GM23248 (cell line): ENCODE measurements around the gene COPG1. TPM values are rescaled to one million over a fixed set of nuclear protein-coding genes. Genes with fewer than 3 reads are reported as not detected.

Experiments used
- DNase-seq: peaks from one replicate; pipeline ENCODE4 v3.0.0-alpha.2; 2015
- H2AFZ ChIP-seq: fragments of 200-600 bp; sonication (generic); 2 replicates; pipeline ENCODE4 v1.6.1; 2016; ENCODE audit warnings: antibody characterized with exemption
- H3F3A ChIP-seq: fragments of 200-600 bp; sonication (generic); 2 replicates; pipeline ENCODE4 v1.6.1; 2016; ENCODE audit warnings: mild to moderate bottlenecking, antibody characterized with exemption, mixed run types; ENCODE audit not compliant: insufficient read depth
- H3K27ac ChIP-seq: fragments of 200-600 bp; sonication (generic); 2 replicates; pipeline ENCODE4 v1.5.1; 2016; ENCODE audit warnings: mild to moderate bottlenecking
- H3K27me3 ChIP-seq: fragments of 200-600 bp; sonication (generic); replicated peaks from 2 replicates; pipeline ENCODE4 v1.6.1; 2016; ENCODE audit warnings: mild to moderate bottlenecking; ENCODE audit not compliant: insufficient read depth
- H3K36me3 ChIP-seq: fragments of 200-600 bp; sonication (generic); 2 replicates; pipeline ENCODE4 v1.6.1; 2016; ENCODE audit warnings: low read depth, mild to moderate bottlenecking
- H3K4me1 ChIP-seq: fragments of 200-600 bp; sonication (generic); 2 replicates; pipeline ENCODE4 v1.6.1; 2016; ENCODE audit warnings: mild to moderate bottlenecking; ENCODE audit not compliant: insufficient read depth
- H3K4me2 ChIP-seq: fragments of 200-600 bp; sonication (generic); one replicate; pipeline ENCODE4 v1.6.1; 2016; ENCODE audit warnings: mild to moderate bottlenecking; ENCODE audit not compliant: unreplicated experiment
- H3K4me3 ChIP-seq: fragments of 200-600 bp; sonication (generic); 2 replicates; pipeline ENCODE4 v1.5.1; 2016; ENCODE audit warnings: mild to moderate bottlenecking
- H3K79me2 ChIP-seq: fragments of 200-600 bp; sonication (generic); 2 replicates; pipeline ENCODE4 v1.6.1; 2016; ENCODE audit warnings: mild to moderate bottlenecking; ENCODE audit not compliant: insufficient read depth
- H3K9ac ChIP-seq: fragments of 200-600 bp; sonication (generic); 2 replicates; pipeline ENCODE4 v1.6.1; 2016; ENCODE audit warnings: mild to moderate bottlenecking
- H3K9me2 ChIP-seq: fragments of 200-600 bp; sonication (generic); 2 replicates; pipeline ENCODE4 v1.6.1; 2016; ENCODE audit warnings: mixed run types, mild to moderate bottlenecking, moderate library complexity; ENCODE audit not compliant: insufficient read depth
- H3K9me3 ChIP-seq: fragments of 200-600 bp; sonication (generic); one replicate; pipeline ENCODE4 v1.6.1; 2017; ENCODE audit warnings: low read depth
- H4K20me1 ChIP-seq: fragments of 200-600 bp; sonication (generic); 2 replicates; pipeline ENCODE4 v1.6.0; 2016; ENCODE audit not compliant: insufficient read depth
- EZH2 ChIP-seq: fragments of 200-600 bp; sonication (generic); IDR thresholded peaks from 2 replicates; pipeline ENCODE4 v1.6.1; 2018; ENCODE audit warnings: antibody characterized with exemption, mild to moderate bottlenecking; ENCODE audit not compliant: insufficient read depth, poor library complexity, severe bottlenecking
- EZH2phosphoT487 ChIP-seq: fragments of 200-600 bp; sonication (generic); IDR thresholded peaks from 2 replicates; pipeline ENCODE4 v1.6.1; 2018; ENCODE audit warnings: antibody characterized with exemption, moderate library complexity, mild to moderate bottlenecking, low read depth; ENCODE audit not compliant: insufficient read depth
- WGBS, 2 experiments: methylation state at CpG; one replicate each; pipeline ENCODE4 v1.1.6; 2015 to 2017; ENCODE audit warnings: low lambda C conversion rate in 2 of 2, low coverage in 1 of 2; ENCODE audit errors: missing lambda C conversion rate in 2 of 2; 5-methylcytosine and 5-hydroxymethylcytosine counted together
- in situ Hi-C: fragments of 300-500 bp; cut with MboI; formaldehyde crosslinking; loops from 2 replicates; pipeline ENCODE4 v1.15.0; 2020
- polyA plus RNA-seq: library from polyadenylated mRNA; unstranded; fragments of >200 nt; fragmentation: Nextera tagmentation; extraction: Ambion mirVana; gene quantifications from 2 replicates; pipeline ENCODE4 v1.2.1, GENCODE V29; 2016
- total RNA-seq: library from RNA; depleted of rRNA; stranded (reverse); fragments of >200 nt; shearing (Covaris generic); gene quantifications from 2 replicates; pipeline ENCODE4 v1.2.3, GENCODE V29; 2014

Gene COPG1
- total and polyA plus RNA-seq, 2 experiments from 2014 or later = 254 to 298 TPM

- 83 to 89% methylated on average over 11 of the region's 11 CpGs for WGBS, 2 experiments
- no peaks in the 10 kb centered on the region for H3K27me3 ChIP-seq
- TF ChIP-seq EZH2 = no peak
- H3K9ac ChIP-seq = no peak overlapping the region
- no peak overlapping the region for H3K4me2 ChIP-seq
- peaks cover 28% of the 10 kb centered on the region for H3K79me2 ChIP-seq
- H4K20me1 ChIP-seq = peaks cover 3% of the 10 kb centered on the region; the same call in 1 of the 2 replicates
- H3K4me3 ChIP-seq = no peak overlapping the region
- H3K4me1 ChIP-seq = no peaks in the 10 kb centered on the region
- no peak overlapping the region for H2AFZ ChIP-seq
- H3F3A ChIP-seq = peaks cover 73% of the 10 kb centered on the region
- peaks cover 82% of the 10 kb centered on the region for H3K36me3 ChIP-seq
- DNase-seq = no peak
- H3K9me3 ChIP-seq = no peaks in the 10 kb centered on the region
- in situ Hi-C loops = no loop called here
- no peaks in the 10 kb centered on the region for H3K9me2 ChIP-seq
- H3K27ac ChIP-seq = no peak overlapping the region
Measured at GRCh38 chr3:129271674-129272073, 22.3 kb downstream of the COPG1 start.

GRCh38 chr3:129276385-129276784, 27.0 kb downstream of the COPG1 start:
- 71 to 85% methylated on average over 2 of the region's 2 CpGs for WGBS, 2 experiments
- Histone ChIP-seq H2AFZ (no peak overlapping the region), H3K4me1 (peaks cover 15% of the 10 kb centered on the region), H3K9me2 (no peaks in the 10 kb centered on the region), H3K4me3 (no peak overlapping the region), H3K36me3 (peaks cover 51% of the 10 kb centered on the region), H3K27me3 (no peaks in the 10 kb centered on the region), H3K9me3 (no peaks in the 10 kb centered on the region), H3F3A (peaks cover 73% of the 10 kb centered on the region), H3K9ac (no peak overlapping the region), H4K20me1 (0 out of 2 replicates have a peak, but pooled peaks cover 4% of the 10 kb centered on the region), H3K27ac (no peak overlapping the region), H3K79me2 (no peaks in the 10 kb centered on the region; the same call in 1 of the 2 replicates), H3K4me2 (no peak overlapping the region)
- in situ Hi-C loops = no loop called here
- no peak for DNase-seq
- TF ChIP-seq EZH2 (no peak), EZH2phosphoT487 (no peak)

GRCh38 chr3:129277829-129278271, 28.4 kb downstream of the COPG1 start:
- H3K27ac ChIP-seq = peak overlapping the region; percentile 67
- TF ChIP-seq EZH2 = no peak
- no peak for TF ChIP-seq EZH2phosphoT487
- 0 out of 2 replicates have a peak, but pooled peaks cover 4% of the 10 kb centered on the region for H4K20me1 ChIP-seq
- WGBS, 2 experiments = 56 to 63% methylated on average over 11 of the region's 11 CpGs
- in situ Hi-C loops = no loop called here
- no peaks in the 10 kb centered on the region for H3K27me3 ChIP-seq
- H3K9me2 ChIP-seq = no peaks in the 10 kb centered on the region
- H3K9ac ChIP-seq = peak overlapping the region; percentile 86
- no peaks in the 10 kb centered on the region; the same call in 1 of the 2 replicates for H3K79me2 ChIP-seq
- H3K4me3 ChIP-seq = peak overlapping the region; percentile 78
- H3K36me3 ChIP-seq = peaks cover 42% of the 10 kb centered on the region
- DNase-seq = peak; percentile 47
- H3F3A ChIP-seq = peaks cover 76% of the 10 kb centered on the region
- no peak overlapping the region for H2AFZ ChIP-seq
- peak overlapping the region; percentile 66 for H3K4me2 ChIP-seq
- H3K4me1 ChIP-seq = peaks cover 26% of the 10 kb centered on the region
- H3K9me3 ChIP-seq = no peaks in the 10 kb centered on the region

DNA sequence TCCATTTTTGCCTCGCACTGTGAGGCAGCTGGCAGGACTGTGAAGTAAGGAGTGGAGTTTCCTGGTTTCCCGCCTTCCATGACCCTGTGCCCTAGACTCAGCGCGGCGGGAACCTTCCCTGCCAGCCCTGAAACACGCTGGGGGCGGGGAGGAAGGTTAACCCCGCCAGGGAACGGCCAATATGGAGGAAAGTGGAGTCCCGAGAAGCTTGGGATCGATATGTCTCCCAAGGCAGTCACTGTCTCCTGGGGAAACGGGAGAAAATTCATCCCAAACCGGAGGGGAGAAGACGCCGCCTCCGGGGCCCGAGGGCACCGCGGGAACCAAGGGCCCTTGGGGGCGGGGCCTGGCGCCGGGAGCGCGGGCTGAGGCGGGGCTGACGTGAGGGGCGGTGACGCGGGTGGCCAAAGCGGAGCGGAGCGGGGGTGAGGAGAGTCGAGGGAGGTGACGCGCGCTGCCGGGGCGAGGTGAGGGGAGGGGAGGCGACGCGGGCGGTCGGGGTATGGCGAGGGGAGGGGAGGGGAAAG, 29.1 kb downstream of the COPG1 start, which contains the start of gene HMCES:
Gene HMCES, plus strand, starts transcription at position 432 of the 527 bp plus-strand sequence. CDS start 863 bp downstream, outside the sequence.
- Histone ChIP-seq H3K4me3 (peak within 1 kb of the TSS; percentile 78), H3K9me2 (no peaks in the 10 kb centered on the region), H3K4me1 (peaks cover 31% of the 10 kb centered on the region), H3K4me2 (peak within 1 kb of the TSS; percentile 88), H3K36me3 (peaks cover 36% of the 10 kb centered on the region), H3K79me2 (peaks cover under 1% of the 10 kb centered on the region; the same call in 1 of the 2 replicates), H3K9ac (peak within 1 kb of the TSS; percentile 86), H3K27me3 (no peaks in the 10 kb centered on the region), H3K9me3 (no peaks in the 10 kb centered on the region), H4K20me1 (0 out of 2 replicates have a peak, but pooled peaks cover 4% of the 10 kb centered on the region), H3F3A (peaks cover 77% of the 10 kb centered on the region), H3K27ac (peak within 1 kb of the TSS; percentile 67), H2AFZ (peak within 1 kb of the TSS; percentile 80)
- in situ Hi-C loops = no loop called here
- TF ChIP-seq EZH2phosphoT487 (no peak), EZH2 (no peak)
- 2 to 5% methylated on average over 11 to 44 of the region's 44 CpGs for WGBS, 2 experiments
- peak; percentile 96 for DNase-seq
